Gastroesophageal sphincter (tissue), 4 donors: Measurements from ENCODE around the gene RUNDC1. TPM values are rescaled to one million over a fixed set of nuclear protein-coding genes. Genes with fewer than 3 reads are reported as not detected.

Experiments used
- ATAC-seq: fragments of 150-250 bp; one replicate; pipeline ENCODE4 v1.9.1; 2016; ENCODE audit warnings: mild to moderate bottlenecking, moderate library complexity
- H3K27ac ChIP-seq, 4 donors: fragments of 200-600 bp; sonication (generic) in 3 of 4; 1 replicate in 3 of 4; 2 replicates in 1 of 4; pipeline ENCODE4 v1.5.1; 2016 to 2019
- H3K27me3 ChIP-seq: fragments of 200-600 bp; sonication (generic); one replicate; pipeline ENCODE4 v1.5.1; 2019
- H3K36me3 ChIP-seq, 2 donors: fragments of 200-600 bp; sonication (generic); one replicate each; pipeline ENCODE4 v1.5.1; 2019; ENCODE audit warnings: control low read depth in 1 of 2
- H3K4me1 ChIP-seq, 3 donors: fragments of 200-600 bp; sonication (generic); 1 replicate in 2 of 3; 2 replicates in 1 of 3; pipeline ENCODE4 v1.5.1; 2016 to 2019; ENCODE audit warnings: control low read depth in 2 of 3
- H3K4me3 ChIP-seq, 2 donors: fragments of 200-600 bp; sonication (generic); one replicate each; pipeline ENCODE4 v1.5.1; 2019; ENCODE audit warnings: mild to moderate bottlenecking in 1 of 2, moderate library complexity in 1 of 2
- H3K9me3 ChIP-seq, 3 donors: fragments of 200-600 bp; sonication (generic); one replicate each; pipeline ENCODE4 v1.5.1; 2017 to 2019; ENCODE audit warnings: control low read depth in 2 of 3
- EP300 ChIP-seq: sonication (generic); formaldehyde crosslinking; IDR thresholded peaks from one replicate; pipeline ENCODE4 v1.6.1; 2017; ENCODE audit warnings: antibody characterized with exemption, mild to moderate bottlenecking
- POLR2A ChIP-seq, 2 donors: fragments of 450-650 bp; IDR thresholded peaks; one replicate each; pipeline ENCODE4 v1.6.1; 2017; ENCODE audit warnings: antibody characterized with exemption in 2 of 2, mild to moderate bottlenecking in 2 of 2, moderate library complexity in 1 of 2
- POLR2AphosphoS5 ChIP-seq: sonication (generic); formaldehyde crosslinking; IDR thresholded peaks from one replicate; pipeline ENCODE4 v1.6.1; 2017; ENCODE audit warnings: antibody characterized with exemption
- WGBS, 2 donors: methylation state at CpG; one replicate each; pipeline ENCODE4 v1.1.5; 2018; ENCODE audit warnings: low coverage in 1 of 2; 5-methylcytosine and 5-hydroxymethylcytosine counted together
- total RNA-seq, 4 donors: library from RNA; depleted of rRNA; stranded (reverse); fragments of >200 nt; gene quantifications; one replicate each; pipeline ENCODE4 v1.1.0, GENCODE V29; 2016
- TF ChIP-seq, protein P1 (sequence below), 4 experiments: fragments of 200-600 bp in 2 of 4; fragments of 450-650 bp in 2 of 4; sonication (generic) in 1 of 4; IDR thresholded peaks; one replicate each; pipeline ENCODE4 v1.5.1; 2017 to 2019; ENCODE audit warnings: antibody characterized with exemption in 4 of 4, mild to moderate bottlenecking in 2 of 4, moderate library complexity in 2 of 4

Gene RUNDC1
- total RNA-seq, 4 donors from 2014 or later = 16.4 to 20.9 (median 19.4) TPM

- peak overlapping the region in 3 of 4 donors; percentile 67 to 76 (median 72) for H3K27ac ChIP-seq
- no peak overlapping the region for H3K4me3 ChIP-seq
- H3K4me1 ChIP-seq = peaks cover 0 to 89% (median 44%) of the 10 kb centered on the region in 3 donors
- WGBS, 2 donors = 40 to 52% methylated on average over 2 to 4 of the region's 12 CpGs
- no peaks in the 10 kb centered on the region for H3K27me3 ChIP-seq
- ATAC-seq = no peak
- no peaks in the 10 kb centered on the region for H3K9me3 ChIP-seq
- peaks cover 0 to 68% of the 10 kb centered on the region in 2 donors for H3K36me3 ChIP-seq
- TF ChIP-seq POLR2AphosphoS5 (no peak), POLR2A (IDR thresholded peaks at IDR 0.05) (no peak), EP300 (no peak)
- TF ChIP-seq, protein P1, sequence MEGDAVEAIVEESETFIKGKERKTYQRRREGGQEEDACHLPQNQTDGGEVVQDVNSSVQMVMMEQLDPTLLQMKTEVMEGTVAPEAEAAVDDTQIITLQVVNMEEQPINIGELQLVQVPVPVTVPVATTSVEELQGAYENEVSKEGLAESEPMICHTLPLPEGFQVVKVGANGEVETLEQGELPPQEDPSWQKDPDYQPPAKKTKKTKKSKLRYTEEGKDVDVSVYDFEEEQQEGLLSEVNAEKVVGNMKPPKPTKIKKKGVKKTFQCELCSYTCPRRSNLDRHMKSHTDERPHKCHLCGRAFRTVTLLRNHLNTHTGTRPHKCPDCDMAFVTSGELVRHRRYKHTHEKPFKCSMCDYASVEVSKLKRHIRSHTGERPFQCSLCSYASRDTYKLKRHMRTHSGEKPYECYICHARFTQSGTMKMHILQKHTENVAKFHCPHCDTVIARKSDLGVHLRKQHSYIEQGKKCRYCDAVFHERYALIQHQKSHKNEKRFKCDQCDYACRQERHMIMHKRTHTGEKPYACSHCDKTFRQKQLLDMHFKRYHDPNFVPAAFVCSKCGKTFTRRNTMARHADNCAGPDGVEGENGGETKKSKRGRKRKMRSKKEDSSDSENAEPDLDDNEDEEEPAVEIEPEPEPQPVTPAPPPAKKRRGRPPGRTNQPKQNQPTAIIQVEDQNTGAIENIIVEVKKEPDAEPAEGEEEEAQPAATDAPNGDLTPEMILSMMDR (IDR thresholded peaks at IDR 0.05) = no peak
Measured at GRCh38 chr17:43014020-43014648, 33.8 kb downstream of the RUNDC1 start.

GRCh38 chr17:43014649-43015542 lies 34.5 kb downstream of the RUNDC1 start:
- H3K36me3 ChIP-seq = peaks cover 0 to 68% of the 10 kb centered on the region in 2 donors
- no peak overlapping the region for H3K4me3 ChIP-seq
- 60 to 69% methylated on average over 2 of the region's 8 CpGs for WGBS, 2 donors
- H3K27me3 ChIP-seq = no peaks in the 10 kb centered on the region
- H3K9me3 ChIP-seq = no peaks in the 10 kb centered on the region
- TF ChIP-seq, protein P1 (IDR thresholded peaks at IDR 0.05) = no peak
- TF ChIP-seq POLR2A (IDR thresholded peaks at IDR 0.05) (no peak), EP300 (no peak), POLR2AphosphoS5 (no peak)
- peaks cover 0 to 90% (median 52%) of the 10 kb centered on the region in 3 donors for H3K4me1 ChIP-seq
- H3K27ac ChIP-seq = peak overlapping the region in 3 of 4 donors; percentile 67 to 76 (median 72)
- ATAC-seq = peak; percentile 19

DNA sequence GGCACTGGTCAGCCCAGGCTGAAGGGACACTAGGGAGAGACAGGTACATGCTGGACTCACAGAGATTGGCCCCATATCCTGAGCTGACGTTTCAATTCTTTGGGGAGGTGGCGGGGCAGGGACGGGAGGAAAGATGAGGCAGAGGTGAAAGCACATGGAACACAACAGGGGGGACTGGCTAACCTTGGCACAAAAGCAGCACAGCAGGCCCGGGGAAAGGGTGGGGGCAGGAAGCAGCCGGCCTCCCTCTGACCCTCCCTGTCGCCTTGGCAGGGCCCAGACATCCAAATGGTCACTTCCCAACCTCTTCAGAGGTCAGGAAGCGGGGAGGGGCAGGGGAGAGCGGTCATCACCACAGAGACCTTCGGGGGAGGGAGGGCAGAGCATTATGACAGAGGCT lies 35.2 kb downstream of the RUNDC1 start:
- ATAC-seq = peak; percentile 75
- H3K4me3 ChIP-seq = no peak overlapping the region
- no peaks in the 10 kb centered on the region for H3K27me3 ChIP-seq
- H3K4me1 ChIP-seq = peaks cover 0 to 90% (median 56%) of the 10 kb centered on the region in 3 donors
- H3K27ac ChIP-seq = peak overlapping the region in 3 of 4 donors; percentile 67 to 76 (median 72)
- WGBS, 2 donors = 0 to 27% methylated on average over 2 to 6 of the region's 9 CpGs
- H3K9me3 ChIP-seq = no peaks in the 10 kb centered on the region
- TF ChIP-seq POLR2AphosphoS5 (peak; percentile 59), EP300 (no peak)
- peaks cover 0 to 68% of the 10 kb centered on the region in 2 donors for H3K36me3 ChIP-seq

DNA sequence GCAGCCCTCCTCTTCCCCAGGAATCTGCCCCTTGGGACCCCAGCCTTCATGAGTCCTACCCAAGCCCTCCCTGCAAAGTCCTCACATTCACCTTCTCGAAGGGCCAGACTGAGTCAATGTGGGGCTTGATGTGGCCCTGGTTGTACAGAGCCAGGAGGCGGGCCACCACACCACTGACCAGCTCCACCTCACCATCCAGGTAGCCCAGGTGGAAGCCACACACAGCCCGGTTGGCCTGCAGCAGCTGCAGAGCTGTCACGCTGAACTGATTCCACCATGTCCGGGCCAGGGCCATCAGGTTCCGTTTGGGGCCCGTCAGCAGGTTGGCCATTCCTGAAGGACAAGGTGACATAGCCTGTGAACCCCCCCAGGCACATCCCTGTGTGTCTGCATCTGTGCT lies 35.9 kb downstream of the RUNDC1 start:
- H3K4me3 ChIP-seq = no peak overlapping the region
- H3K27ac ChIP-seq = peak overlapping the region in 3 of 4 donors; percentile 67 to 76 (median 72)
- H3K36me3 ChIP-seq = peaks cover 0 to 68% of the 10 kb centered on the region in 2 donors
- H3K9me3 ChIP-seq = no peaks in the 10 kb centered on the region
- no peaks in the 10 kb centered on the region for H3K27me3 ChIP-seq
- H3K4me1 ChIP-seq = peaks cover 0 to 90% (median 57%) of the 10 kb centered on the region in 3 donors
- 80% methylated on average over 3 of the region's 7 CpGs; no CpG with 5 or more reads in 1 of the 2 donors for WGBS, 2 donors
- no peak for ATAC-seq
- TF ChIP-seq POLR2A (IDR thresholded peaks at IDR 0.05) = no peak
- no peak for TF ChIP-seq POLR2AphosphoS5
- TF ChIP-seq EP300 = no peak
- TF ChIP-seq, protein P1 (IDR thresholded peaks at IDR 0.05) = no peak
